ENCODE results near the gene KSR2.

The KSR2 gene

GRCh38 chr12:117507548-117507947, 461.2 kb downstream of the KSR2 start:
- DNase-seq (ENCODE audit: extremely low read depth in 1 of 2, low read depth in 1 of 2) = no peak

GRCh38 chr12:117506333-117506732, 462.5 kb downstream of the KSR2 start:
- no peak for DNase-seq (ENCODE audit: extremely low read depth in 1 of 2, low read depth in 1 of 2)

- DNase-seq (ENCODE audit: extremely low read depth in 1 of 2, low read depth in 1 of 2) = no peak
These were observed 466.2 kb downstream of the KSR2 start for GRCh38 chr12:117502633-117503032.

GRCh38 chr12:117502233-117502632, 466.6 kb downstream of the KSR2 start:
- DNase-seq (ENCODE audit: extremely low read depth in 1 of 2, low read depth in 1 of 2) = no peak

- DNase-seq (ENCODE audit: extremely low read depth in 1 of 2, low read depth in 1 of 2) = no peak
These were observed 467.5 kb downstream of the KSR2 start for GRCh38 chr12:117501076-117501869.

- DNase-seq (ENCODE audit: extremely low read depth in 1 of 2, low read depth in 1 of 2) = no peak
These were observed 468.9 kb downstream of the KSR2 start for GRCh38 chr12:117499759-117500485.

GRCh38 chr12:117498880-117499279, 469.9 kb downstream of the KSR2 start:
- DNase-seq (ENCODE audit: extremely low read depth in 1 of 2, low read depth in 1 of 2) = no peak

GRCh38 chr12:117498256-117498655, 470.5 kb downstream of the KSR2 start:
- no peak for DNase-seq (ENCODE audit: extremely low read depth in 1 of 2, low read depth in 1 of 2)

GRCh38 chr12:117497407-117497806, 471.4 kb downstream of the KSR2 start:
- DNase-seq (ENCODE audit: extremely low read depth in 1 of 2, low read depth in 1 of 2) = no peak

GRCh38 chr12:117494833-117495655, 473.7 kb downstream of the KSR2 start:
- DNase-seq (ENCODE audit: extremely low read depth in 1 of 2, low read depth in 1 of 2) = no peak

- DNase-seq (ENCODE audit: extremely low read depth in 1 of 2, low read depth in 1 of 2) = no peak
These were observed 477.1 kb downstream of the KSR2 start for GRCh38 chr12:117491711-117492110.

GRCh38 chr12:117490130-117490529, 478.7 kb downstream of the KSR2 start:
- DNase-seq (ENCODE audit: extremely low read depth in 1 of 2, low read depth in 1 of 2) = no peak

- DNase-seq (ENCODE audit: extremely low read depth in 1 of 2, low read depth in 1 of 2) = no peak
These were observed 479.1 kb downstream of the KSR2 start for GRCh38 chr12:117489671-117490070.

- no peak for DNase-seq (ENCODE audit: extremely low read depth in 1 of 2, low read depth in 1 of 2)
These were observed 481.7 kb downstream of the KSR2 start for GRCh38 chr12:117486840-117487659.

- no peak for DNase-seq (ENCODE audit: extremely low read depth in 1 of 2, low read depth in 1 of 2)
These were observed 482.6 kb downstream of the KSR2 start for GRCh38 chr12:117485984-117486839.

- DNase-seq (ENCODE audit: extremely low read depth in 1 of 2, low read depth in 1 of 2) = no peak
These were observed 483.9 kb downstream of the KSR2 start for GRCh38 chr12:117484901-117485300.

- DNase-seq (ENCODE audit: extremely low read depth in 1 of 2, low read depth in 1 of 2) = no peak
These were observed 485.3 kb downstream of the KSR2 start for GRCh38 chr12:117483501-117483900.

GRCh38 chr12:117481470-117481869, 487.3 kb downstream of the KSR2 start:
- no peak for DNase-seq (ENCODE audit: extremely low read depth in 1 of 2, low read depth in 1 of 2)

GRCh38 chr12:117476341-117476740, 492.4 kb downstream of the KSR2 start:
- DNase-seq (ENCODE audit: extremely low read depth in 1 of 2, low read depth in 1 of 2) = no peak

- no peak for DNase-seq (ENCODE audit: extremely low read depth in 1 of 2, low read depth in 1 of 2)
These were observed 494.9 kb downstream of the KSR2 start for GRCh38 chr12:117473856-117474255.
